GM08714 (cell line): Measurements from ENCODE around the gene AKR7A3.
"Not testable (repeated sequence)": the region's sequence is repeated elsewhere in the genome, so short reads cannot be mapped to it uniquely, and the experiment has no call there.

Experiments
- H3K4me3 ChIP-seq: fragments of 200-500 bp; sonication (Bioruptor generic); 2 replicates; pipeline ENCODE4 v1.5.1; 2014; ENCODE audit warnings: mild to moderate bottlenecking, low read length, inconsistent platforms
- ZNF274 ChIP-seq: IDR thresholded peaks from 2 replicates; pipeline ENCODE4 v1.6.1; 2012; ENCODE audit warnings: mild to moderate bottlenecking, low read depth, low read length

Gene AKR7A3

DNA sequence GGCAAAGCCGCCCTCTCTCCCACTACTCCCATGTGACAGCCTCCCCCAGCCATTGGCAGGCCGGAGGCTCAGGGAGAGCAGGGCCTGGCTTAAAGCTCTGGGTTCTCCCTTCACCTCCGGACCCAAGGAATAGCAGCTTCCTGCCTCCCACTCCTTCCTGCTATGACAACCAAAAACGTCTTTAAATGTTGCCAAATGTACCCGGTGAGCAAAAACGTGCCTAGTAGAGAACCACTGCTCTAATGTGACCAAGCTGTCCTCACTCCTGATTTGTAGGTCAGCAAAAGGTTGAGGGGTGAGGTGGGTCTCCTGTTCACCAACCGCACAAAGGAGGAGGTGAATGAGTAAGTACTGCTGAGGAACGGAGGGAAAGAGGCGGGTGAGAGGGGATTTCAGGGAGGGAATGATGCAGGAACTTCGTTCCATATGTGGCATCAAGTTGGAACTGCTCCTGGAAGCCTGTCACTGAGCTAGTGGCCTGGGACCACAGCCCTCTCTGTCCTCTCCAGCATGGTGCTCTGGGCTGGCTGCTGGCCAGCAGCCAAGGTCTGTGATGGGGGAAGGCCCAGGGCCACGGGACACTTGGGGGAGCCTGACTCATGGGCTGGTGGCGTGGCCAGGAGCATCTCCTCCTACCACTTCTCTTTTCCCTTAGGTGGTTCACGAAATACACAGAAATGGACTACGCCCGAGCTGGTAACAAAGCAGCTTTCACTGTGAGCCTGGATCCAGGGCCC lies 31.2 kb downstream of the AKR7A3 start:
- no peak for TF ChIP-seq ZNF274

DNA sequence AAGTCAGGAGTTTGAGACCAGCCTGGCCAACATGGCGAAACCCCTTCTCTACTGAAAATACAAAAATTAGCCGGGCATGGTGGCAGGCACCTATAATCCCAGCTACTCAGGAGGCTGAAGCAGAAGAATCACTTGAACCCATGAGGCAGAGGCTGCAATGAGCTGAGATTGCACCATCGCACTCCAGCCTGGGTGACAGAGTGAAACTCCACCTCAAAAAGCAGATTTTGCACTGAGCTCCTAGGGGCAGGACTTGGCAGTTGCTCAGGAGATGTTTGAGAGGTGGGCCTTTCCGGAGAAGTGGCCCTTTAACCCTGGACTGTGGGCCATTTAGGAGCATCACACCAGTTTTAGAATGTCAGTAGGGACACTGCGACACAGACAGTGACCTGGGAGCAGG lies 32.3 kb downstream of the AKR7A3 start:
- H3K4me3 ChIP-seq: not testable (repeated sequence)

More for the DNA sequence above, 31.2 kb downstream of the AKR7A3 start:
- no peak overlapping the region for H3K4me3 ChIP-seq

DNA sequence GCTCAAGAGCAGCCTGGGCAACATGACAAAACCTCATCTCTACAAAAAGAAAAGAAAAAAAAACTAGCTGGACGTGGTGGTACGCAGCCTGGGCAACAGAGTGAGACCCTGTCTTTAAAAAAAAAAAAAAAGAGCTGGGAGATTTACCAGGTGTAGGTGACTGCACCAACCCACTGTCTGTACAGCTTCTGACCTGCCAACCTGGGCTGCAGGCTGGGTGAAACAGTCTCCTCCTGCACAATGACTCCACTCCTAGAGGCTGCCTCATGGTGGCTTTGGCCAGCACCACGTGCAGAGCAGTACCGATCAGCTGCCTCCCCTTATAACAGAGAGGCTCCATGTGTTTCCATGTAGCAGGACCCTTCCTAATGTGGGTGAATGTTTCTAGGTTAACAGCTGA lies 33.3 kb downstream of the AKR7A3 start:
- no peak overlapping the region for H3K4me3 ChIP-seq
- TF ChIP-seq ZNF274: no peak

DNA sequence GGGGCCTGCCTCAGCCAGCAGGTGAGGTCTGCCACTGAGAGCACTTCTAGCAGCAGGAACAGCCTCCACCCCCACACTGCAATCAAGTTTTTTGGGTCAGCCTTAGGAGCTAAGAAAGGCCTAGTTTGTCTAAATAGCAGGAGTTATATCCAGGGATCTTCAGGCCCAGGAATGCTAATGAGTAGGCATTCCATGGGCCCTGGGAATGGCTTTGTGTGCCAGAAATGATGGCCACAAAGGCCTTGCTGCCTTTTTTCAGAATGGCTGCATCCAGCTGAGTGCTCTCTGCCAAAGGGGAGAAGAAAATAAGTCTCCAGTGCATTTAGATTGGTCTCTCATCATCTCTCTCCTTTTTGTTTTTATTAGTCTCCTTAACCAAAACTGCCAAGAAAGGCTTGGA lies 34.2 kb downstream of the AKR7A3 start:
- H3K4me3 ChIP-seq: no peak overlapping the region
- no peak for TF ChIP-seq ZNF274

DNA sequence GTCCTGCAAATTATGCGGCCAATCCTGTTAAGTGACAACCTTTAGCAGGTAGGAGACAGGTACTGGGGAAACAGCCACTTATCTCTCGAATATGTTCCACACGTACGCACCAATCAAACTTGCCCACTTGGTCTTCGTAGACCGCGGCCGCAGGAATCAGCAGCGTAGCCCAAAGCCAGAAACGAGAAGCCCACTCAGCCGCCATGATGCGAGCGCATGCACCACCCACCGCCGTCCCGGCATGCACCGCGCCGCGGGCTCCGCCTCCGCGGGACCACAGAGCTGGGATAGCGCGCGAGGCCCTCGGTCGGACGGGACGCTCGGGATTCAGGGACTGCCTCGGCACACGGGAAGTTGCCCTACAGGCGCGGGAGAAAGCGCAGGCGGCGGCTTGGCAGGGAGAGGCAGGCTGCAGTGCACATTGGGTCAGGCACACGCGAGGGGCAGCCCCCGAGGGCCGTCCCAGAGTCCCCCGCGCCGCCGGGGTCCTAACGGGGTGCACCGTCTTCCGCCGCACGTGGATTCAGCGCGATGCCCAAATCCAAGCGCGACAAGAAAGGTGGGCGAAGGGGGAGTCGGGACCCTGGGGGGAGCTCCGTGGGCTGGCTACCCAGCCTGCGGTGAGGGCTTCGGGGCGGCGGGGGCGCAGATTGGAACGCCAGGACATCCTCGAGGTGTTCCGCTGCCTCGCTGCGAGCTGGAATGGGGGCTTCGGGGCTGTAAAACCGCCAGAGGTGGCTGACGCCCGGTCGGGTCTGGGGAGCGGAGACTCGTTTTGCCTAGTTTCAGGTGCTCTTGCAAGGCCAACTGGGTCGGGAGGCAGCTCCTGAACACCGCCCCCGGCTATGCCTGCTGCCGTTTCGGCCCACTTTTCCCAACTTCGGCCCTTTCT lies 37.0 kb downstream of the AKR7A3 start, which contains the start of the genes EMC1 and MRTO4:
Gene EMC1, minus strand, starts transcription at position 220 of the 892 bp plus-strand sequence. Its CDS starts 15 bp downstream, at position 205.
Gene MRTO4, plus strand, starts transcription at position 501 of the 892 bp plus-strand sequence. Its CDS starts 31 bp downstream, at position 532.
- H3K4me3 ChIP-seq: peak within 1 kb of the TSS; percentile 100
- TF ChIP-seq ZNF274: no peak

DNA sequence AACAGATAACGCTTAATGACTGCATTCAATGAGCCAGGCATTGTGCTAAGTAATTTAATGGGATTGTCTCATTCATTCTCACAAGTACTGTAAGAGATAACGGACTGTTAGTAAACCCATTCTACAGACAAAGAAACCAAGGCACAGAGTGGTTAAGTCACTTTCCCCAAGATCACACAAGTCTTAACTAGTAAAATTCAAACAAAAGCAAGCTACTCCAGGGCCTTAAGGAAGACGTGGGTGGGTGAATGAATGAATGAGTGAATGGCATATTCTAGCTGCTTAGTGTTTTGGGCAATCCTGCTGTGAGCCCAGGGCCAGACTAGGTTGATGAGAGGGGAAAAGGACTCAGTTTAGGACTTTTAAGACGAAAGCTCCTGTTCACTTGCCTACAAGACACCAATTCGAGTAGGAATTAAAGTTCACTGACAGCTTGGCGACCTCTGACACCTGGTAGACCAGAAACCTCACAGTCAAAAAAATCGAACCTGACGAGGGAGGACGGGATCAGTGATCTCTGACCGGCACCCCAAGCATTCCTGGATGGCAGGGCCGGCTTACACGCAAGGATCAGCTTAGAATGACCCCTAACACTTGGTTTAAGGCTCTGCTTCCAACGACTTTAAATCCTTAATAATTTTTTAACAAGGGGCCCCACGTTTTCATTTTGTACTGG lies 37.8 kb downstream of the AKR7A3 start:
- peak overlapping the region; percentile 100 for H3K4me3 ChIP-seq
- no peak for TF ChIP-seq ZNF274

DNA sequence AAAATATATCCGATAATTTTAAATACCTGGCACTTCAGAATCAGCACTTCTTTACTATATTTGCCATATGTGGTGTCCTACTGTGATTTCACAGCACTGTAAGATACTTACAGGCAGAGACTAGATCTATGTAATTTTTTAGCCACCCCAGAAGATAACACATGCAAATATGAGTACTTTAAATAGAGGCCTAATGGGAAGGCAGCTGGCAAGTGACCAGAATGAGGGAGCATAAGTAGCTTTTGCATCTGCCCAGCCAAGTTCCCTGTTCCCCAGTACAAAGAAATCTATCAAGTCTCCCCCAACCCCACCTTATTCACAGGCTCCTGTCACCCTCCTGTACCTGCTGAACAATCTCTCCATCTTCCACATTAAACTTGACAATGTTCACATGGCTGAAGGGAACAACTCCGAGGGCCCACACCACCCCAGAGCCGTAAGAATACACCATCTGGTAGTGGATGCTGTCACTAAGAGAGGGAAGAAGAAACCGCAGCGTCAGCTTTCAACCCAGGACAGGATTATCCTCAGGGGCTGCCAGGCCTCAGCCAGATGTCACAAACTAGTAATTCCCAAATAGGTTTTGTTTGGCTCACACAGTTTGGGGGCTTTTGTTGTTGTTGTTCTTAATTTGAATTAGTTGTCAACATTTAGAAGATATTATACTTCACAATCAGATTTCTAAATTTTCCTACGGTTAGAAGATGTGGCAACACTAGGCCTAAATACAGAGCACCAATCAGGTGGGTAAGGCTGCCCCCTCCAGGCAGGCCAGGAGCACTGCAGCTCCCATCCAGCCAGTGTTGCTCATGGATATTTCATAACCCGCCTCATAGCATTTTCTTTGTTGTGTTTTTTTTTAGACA lies 47.7 kb downstream of the AKR7A3 start:
- no peak for TF ChIP-seq ZNF274
- no peak overlapping the region for H3K4me3 ChIP-seq

DNA sequence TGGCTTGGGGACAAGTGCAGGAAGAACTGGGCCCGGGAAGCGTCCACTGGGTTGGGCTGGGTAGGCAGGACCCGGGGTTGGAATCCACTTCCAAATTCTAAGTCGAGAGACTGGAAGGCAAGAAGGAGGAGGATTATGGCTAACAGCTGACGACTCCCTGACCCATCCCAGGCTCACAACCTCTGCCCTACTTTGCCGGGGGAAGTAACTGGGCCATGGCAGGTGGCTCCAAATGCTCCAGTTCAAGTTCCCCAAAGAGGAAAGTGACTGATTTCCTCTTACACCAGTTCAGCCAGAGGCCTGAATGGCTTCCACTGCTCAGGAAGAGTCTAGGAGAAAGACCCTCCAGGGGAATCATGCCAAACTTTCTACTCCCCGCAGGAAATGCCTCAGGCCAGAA lies 48.7 kb downstream of the AKR7A3 start:
- no peak for TF ChIP-seq ZNF274
- H3K4me3 ChIP-seq: no peak overlapping the region

DNA sequence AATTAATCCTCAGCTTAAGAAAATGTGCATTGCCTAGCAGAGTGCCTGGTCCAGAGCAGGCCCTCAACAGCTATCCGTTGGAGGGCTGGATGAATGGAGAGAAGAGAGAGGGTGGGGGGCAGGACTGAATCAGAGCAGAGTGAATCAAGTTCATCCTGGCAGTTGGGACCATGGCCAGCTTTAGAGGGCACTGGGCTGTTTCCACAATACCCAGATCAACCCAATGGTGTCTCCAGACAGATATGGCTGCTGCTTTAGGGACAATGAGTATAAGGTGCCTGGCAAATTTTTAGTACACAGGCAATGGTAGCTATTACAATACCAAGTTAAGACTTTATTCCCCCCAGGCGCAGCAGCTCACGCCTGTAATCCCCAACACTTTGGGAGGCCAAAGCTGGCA lies 54.3 kb downstream of the AKR7A3 start:
- no peak for TF ChIP-seq ZNF274

More for the DNA sequence above, 54.3 kb downstream of the AKR7A3 start:
- H3K4me3 ChIP-seq: no peak overlapping the region
